Middle frontal gyrus (tissue), 1 donor: ENCODE data around the gene MRPL28.
"Not testable (repeated sequence)": the region's sequence is repeated elsewhere in the genome, so short reads cannot be mapped to it uniquely, and the experiment has no call there.

ENCODE experiments used
- DNase-seq: peaks from one replicate; pipeline ENCODE4 v3.0.0-alpha.2; 2015; ENCODE audit warnings: low spot score; ENCODE audit errors: extremely low spot score

The MRPL28 gene

GRCh38 chr16:370443-370842, at the start of gene MRPL28:
Gene MRPL28, minus strand, starts transcription at chr16:370538. Its CDS starts 320 bp downstream, at chr16:370218.
- peak; percentile 92 for DNase-seq

- DNase-seq, result not testable (repeated sequence)
These were observed 44.8 kb upstream of the MRPL28 start for GRCh38 chr16:415170-415498.

- no peak for DNase-seq
These were observed 44.2 kb upstream of the MRPL28 start for GRCh38 chr16:414395-415169.

- no peak for DNase-seq
These were observed 41.4 kb upstream of the MRPL28 start for GRCh38 chr16:411576-412265.

GRCh38 chr16:410516-411178, 40.3 kb upstream of the MRPL28 start:
- DNase-seq, result no peak

- DNase-seq, result no peak
These were observed 36.9 kb upstream of the MRPL28 start for GRCh38 chr16:407253-407652.

GRCh38 chr16:405548-406506, 35.5 kb upstream of the MRPL28 start:
- DNase-seq, result no peak

GRCh38 chr16:404971-405486, 34.7 kb upstream of the MRPL28 start:
- DNase-seq, result no peak

- DNase-seq, result peak; percentile 78
These were observed 31.4 kb upstream of the MRPL28 start, which contains the start of gene DECR2 for GRCh38 chr16:401468-402348. Gene DECR2, plus strand, starts transcription at chr16:401885. Its CDS starts 79 bp downstream, at chr16:401964.

- no peak for DNase-seq
These were observed 29.8 kb upstream of the MRPL28 start for GRCh38 chr16:400061-400591.

GRCh38 chr16:399340-400019, 29.1 kb upstream of the MRPL28 start:
- no peak for DNase-seq

- DNase-seq, result no peak
These were observed 28.4 kb upstream of the MRPL28 start for GRCh38 chr16:398561-399339.

- no peak for DNase-seq
These were observed 27.5 kb upstream of the MRPL28 start for GRCh38 chr16:397736-398332.

GRCh38 chr16:397135-397661, 26.9 kb upstream of the MRPL28 start, which contains the start of gene NME4:
Gene NME4, plus strand, starts transcription at chr16:397199. Its CDS starts 24 bp downstream, at chr16:397223.
- DNase-seq, result no peak

GRCh38 chr16:396605-397004, 26.3 kb upstream of the MRPL28 start:
- no peak for DNase-seq

- no peak for DNase-seq
These were observed 25.9 kb upstream of the MRPL28 start for GRCh38 chr16:396199-396598.

- DNase-seq, result no peak
These were observed 22.2 kb upstream of the MRPL28 start for GRCh38 chr16:392450-393030.
